Pulmonary artery endothelial cell (primary cell): ENCODE measurements around the gene MAGI2. TPM values are rescaled to one million over a fixed set of nuclear protein-coding genes. Genes with fewer than 3 reads are reported as not detected.
"Not testable (repeated sequence)": the region's sequence is repeated elsewhere in the genome, so short reads cannot be mapped to it uniquely, and the experiment has no call there.

Experiments used
- DNase-seq: peaks from one replicate; pipeline ENCODE4 v3.0.0-alpha.2; 2011; ENCODE audit warnings: low read depth, low spot score
- total RNA-seq: library from RNA; depleted of rRNA; stranded (reverse); fragments of >200 nt; gene quantifications from 2 replicates; pipeline ENCODE4 v1.2.3, GENCODE V29; 2014

MAGI2 gene
- total RNA-seq, 1 donor from 2014 or later, result 1.3 TPM

GRCh38 chr7:78311181-78311580, 1142.3 kb downstream of the MAGI2 start:
- DNase-seq, result no peak

GRCh38 chr7:78307892-78308291, 1145.6 kb downstream of the MAGI2 start:
- DNase-seq, result no peak

GRCh38 chr7:78306634-78307033, 1146.8 kb downstream of the MAGI2 start:
- no peak for DNase-seq

GRCh38 chr7:78301407-78301806, 1152.1 kb downstream of the MAGI2 start:
- no peak for DNase-seq

GRCh38 chr7:78299088-78299487, 1154.4 kb downstream of the MAGI2 start:
- no peak for DNase-seq

GRCh38 chr7:78296644-78297371, 1156.7 kb downstream of the MAGI2 start:
- no peak for DNase-seq

GRCh38 chr7:78296046-78296597, 1157.3 kb downstream of the MAGI2 start:
- DNase-seq, result no peak

- DNase-seq, result not testable (repeated sequence)
Measured at GRCh38 chr7:78289471-78289870, 1164.0 kb downstream of the MAGI2 start.

- no peak for DNase-seq
Measured at GRCh38 chr7:78284945-78285344, 1168.5 kb downstream of the MAGI2 start.

- DNase-seq, result no peak
Measured at GRCh38 chr7:78280276-78280675, 1173.2 kb downstream of the MAGI2 start.

- no peak for DNase-seq
Measured at GRCh38 chr7:78279457-78279856, 1174.0 kb downstream of the MAGI2 start.

GRCh38 chr7:78279032-78279431, 1174.4 kb downstream of the MAGI2 start:
- DNase-seq, result peak; percentile 29

- no peak for DNase-seq
Measured at GRCh38 chr7:78267141-78267540, 1186.3 kb downstream of the MAGI2 start.

GRCh38 chr7:78265486-78265885, 1188.0 kb downstream of the MAGI2 start:
- DNase-seq, result no peak

GRCh38 chr7:78265071-78265470, 1188.4 kb downstream of the MAGI2 start:
- no peak for DNase-seq

- no peak for DNase-seq
Measured at GRCh38 chr7:78264105-78264504, 1189.4 kb downstream of the MAGI2 start.

- DNase-seq, result no peak
Measured at GRCh38 chr7:78261739-78262138, 1191.7 kb downstream of the MAGI2 start.

GRCh38 chr7:78261302-78261701, 1192.2 kb downstream of the MAGI2 start:
- DNase-seq, result no peak

GRCh38 chr7:78260826-78261225, 1192.6 kb downstream of the MAGI2 start:
- DNase-seq, result no peak

- DNase-seq, result no peak
Measured at GRCh38 chr7:78254726-78255055, 1198.8 kb downstream of the MAGI2 start.

GRCh38 chr7:78253850-78254725, 1199.4 kb downstream of the MAGI2 start:
- no peak for DNase-seq

GRCh38 chr7:78248867-78249266, 1204.6 kb downstream of the MAGI2 start:
- DNase-seq, result no peak
